Smooth muscle cell (in vitro differentiated cells): Measurements from ENCODE around the gene PLCD3. TPM values are rescaled to one million over a fixed set of nuclear protein-coding genes. Genes with fewer than 3 reads are reported as not detected.

Experiments
- DNase-seq: peaks from one replicate; lab custom pipeline; 2025; ENCODE audit not compliant: unreplicated experiment; lab: John Stamatoyannopoulos, UW
- H2AFZ ChIP-seq: fragments of 200-600 bp; sonication (generic); 2 replicates; pipeline ENCODE4 v1.6.0; 2016; ENCODE audit warnings: antibody characterized with exemption, low read depth, mild to moderate bottlenecking
- H3F3A ChIP-seq: fragments of 200-600 bp; sonication (generic); 2 replicates; pipeline ENCODE4 v1.6.0; 2017; ENCODE audit warnings: antibody characterized with exemption, low read depth
- H3K27ac ChIP-seq: fragments of 200-600 bp; sonication (generic); 2 replicates; pipeline ENCODE4 v1.5.1; 2016; ENCODE audit warnings: low read depth, mild to moderate bottlenecking
- H3K27me3 ChIP-seq: fragments of 200-600 bp; sonication (generic); 2 replicates; pipeline ENCODE4 v1.6.1; 2016; ENCODE audit warnings: low read depth, mild to moderate bottlenecking
- H3K36me3 ChIP-seq: fragments of 200-600 bp; sonication (generic); 2 replicates; pipeline ENCODE4 v1.5.1; 2016; ENCODE audit warnings: low read depth
- H3K4me1 ChIP-seq: fragments of 200-600 bp; sonication (generic); 2 replicates; pipeline ENCODE4 v1.5.1; 2016; ENCODE audit warnings: low read depth
- H3K4me2 ChIP-seq: fragments of 200-600 bp; sonication (generic); 2 replicates; pipeline ENCODE4 v1.6.0; 2016; ENCODE audit warnings: mild to moderate bottlenecking
- H3K4me3 ChIP-seq: fragments of 200-600 bp; sonication (generic); 2 replicates; pipeline ENCODE4 v1.5.1; 2016; ENCODE audit warnings: mild to moderate bottlenecking
- H3K79me2 ChIP-seq: fragments of 200-600 bp; sonication (generic); 2 replicates; pipeline ENCODE4 v1.6.0; 2016; ENCODE audit warnings: low read depth, mild to moderate bottlenecking
- H3K9ac ChIP-seq: fragments of 200-600 bp; sonication (generic); 2 replicates; pipeline ENCODE4 v1.6.0; 2016; ENCODE audit warnings: low read depth
- H3K9me3 ChIP-seq: fragments of 200-600 bp; sonication (generic); replicated peaks from 2 replicates; pipeline ENCODE4 v1.5.1; 2016; ENCODE audit warnings: low read depth
- H4K20me1 ChIP-seq: fragments of 200-600 bp; sonication (generic); 2 replicates; pipeline ENCODE4 v1.6.0; 2016; ENCODE audit warnings: low read depth
- WGBS: methylation state at CpG from one replicate; pipeline ENCODE4 v1.1.7; 2016; ENCODE audit warnings: low lambda C conversion rate; 5-methylcytosine and 5-hydroxymethylcytosine counted together
- polyA plus RNA-seq: library from polyadenylated mRNA; unstranded; fragments of >200 nt; fragmentation: Nextera tagmentation; extraction: Ambion mirVana; gene quantifications from 2 replicates; pipeline ENCODE4 v1.2.1, GENCODE V29; 2016
- total RNA-seq: library from RNA; depleted of rRNA; stranded (reverse); fragments of >200 nt; gene quantifications from 2 replicates; pipeline ENCODE4 v1.2.3, GENCODE V29; 2014
- TF ChIP-seq, protein P1 (sequence below): fragments of 200-600 bp; sonication (generic); IDR thresholded peaks from 2 replicates; pipeline ENCODE4 v1.5.1; 2017; ENCODE audit warnings: borderline replicate concordance, mild to moderate bottlenecking, antibody characterized with exemption; ENCODE audit not compliant: insufficient read depth, poor library complexity, severe bottlenecking

PLCD3 gene
- total and polyA plus RNA-seq, 2 experiments from 2014 or later: 24.0 to 33.4 TPM

DNA sequence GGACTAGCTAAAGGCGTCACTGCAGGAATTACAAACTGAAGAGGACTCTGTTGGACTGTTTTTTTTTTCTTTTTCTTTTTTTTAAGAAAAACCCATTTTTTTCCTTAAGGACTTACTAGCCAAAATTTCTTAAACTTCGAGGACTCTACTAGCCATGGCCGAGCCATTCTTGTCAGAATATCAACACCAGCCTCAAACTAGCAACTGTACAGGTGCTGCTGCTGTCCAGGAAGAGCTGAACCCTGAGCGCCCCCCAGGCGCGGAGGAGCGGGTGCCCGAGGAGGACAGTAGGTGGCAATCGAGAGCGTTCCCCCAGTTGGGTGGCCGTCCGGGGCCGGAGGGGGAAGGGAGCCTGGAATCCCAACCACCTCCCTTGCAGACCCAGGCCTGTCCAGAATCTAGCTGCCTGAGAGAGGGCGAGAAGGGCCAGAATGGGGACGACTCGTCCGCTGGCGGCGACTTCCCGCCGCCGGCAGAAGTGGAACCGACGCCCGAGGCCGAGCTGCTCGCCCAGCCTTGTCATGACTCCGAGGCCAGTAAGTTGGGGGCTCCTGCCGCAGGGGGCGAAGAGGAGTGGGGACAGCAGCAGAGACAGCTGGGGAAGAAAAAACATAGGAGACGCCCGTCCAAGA lies 16.8 kb upstream of the PLCD3 start:
- H3K9ac ChIP-seq: peak overlapping the region; percentile 77
- DNase-seq: peak; percentile 58

DNA sequence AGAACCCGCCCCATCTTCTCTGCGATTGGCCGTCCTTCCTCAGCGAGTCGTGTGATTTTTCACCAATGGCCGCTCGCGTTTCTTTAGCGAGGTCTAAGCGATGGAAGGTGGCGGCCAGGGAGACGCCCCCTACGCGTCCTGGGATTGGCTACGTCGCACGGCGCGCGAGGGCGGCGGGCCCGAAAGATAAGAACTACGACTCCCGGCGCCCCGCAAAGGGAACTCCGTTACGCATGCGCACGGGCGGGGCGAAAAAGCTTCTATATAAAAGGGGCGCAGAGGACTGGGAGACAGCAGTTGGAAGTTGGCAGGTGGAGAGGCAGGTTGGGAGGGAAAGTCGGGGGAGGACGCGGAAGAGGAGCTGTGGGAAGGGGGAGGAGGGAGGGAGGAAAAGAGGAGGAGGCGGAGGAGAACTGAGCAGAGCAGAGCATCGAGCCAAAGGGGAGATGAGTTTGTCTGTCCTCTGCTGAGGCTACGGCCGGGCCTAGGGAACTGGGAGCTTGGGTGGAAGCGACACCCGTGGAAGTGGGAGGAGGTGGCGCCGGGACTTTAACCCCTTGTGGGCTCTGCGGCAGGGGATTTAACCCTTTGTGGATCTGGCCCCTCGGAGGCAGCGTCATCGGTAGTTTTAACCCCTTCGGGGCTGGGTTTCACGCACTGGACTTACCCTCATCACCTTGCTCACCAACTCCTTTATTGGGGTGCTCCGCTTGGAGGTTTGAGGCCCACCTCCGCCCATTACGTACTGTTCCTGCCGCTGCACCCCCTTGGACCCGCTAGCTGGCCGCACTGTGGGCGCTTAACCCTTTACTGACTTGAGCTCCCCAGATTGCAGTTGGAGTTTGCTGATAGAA lies 16.1 kb upstream of the PLCD3 start, which contains the start of gene HEXIM1:
TSS of gene HEXIM1 (plus strand) at position 293 of the 854 bp plus-strand sequence. CDS start 716 bp downstream, outside the sequence.
- peak; percentile 97 for DNase-seq
- H3F3A ChIP-seq: peaks cover 23% of the 10 kb centered on the region
- peaks cover 45% of the 10 kb centered on the region for H4K20me1 ChIP-seq
- TF ChIP-seq, protein P1, sequence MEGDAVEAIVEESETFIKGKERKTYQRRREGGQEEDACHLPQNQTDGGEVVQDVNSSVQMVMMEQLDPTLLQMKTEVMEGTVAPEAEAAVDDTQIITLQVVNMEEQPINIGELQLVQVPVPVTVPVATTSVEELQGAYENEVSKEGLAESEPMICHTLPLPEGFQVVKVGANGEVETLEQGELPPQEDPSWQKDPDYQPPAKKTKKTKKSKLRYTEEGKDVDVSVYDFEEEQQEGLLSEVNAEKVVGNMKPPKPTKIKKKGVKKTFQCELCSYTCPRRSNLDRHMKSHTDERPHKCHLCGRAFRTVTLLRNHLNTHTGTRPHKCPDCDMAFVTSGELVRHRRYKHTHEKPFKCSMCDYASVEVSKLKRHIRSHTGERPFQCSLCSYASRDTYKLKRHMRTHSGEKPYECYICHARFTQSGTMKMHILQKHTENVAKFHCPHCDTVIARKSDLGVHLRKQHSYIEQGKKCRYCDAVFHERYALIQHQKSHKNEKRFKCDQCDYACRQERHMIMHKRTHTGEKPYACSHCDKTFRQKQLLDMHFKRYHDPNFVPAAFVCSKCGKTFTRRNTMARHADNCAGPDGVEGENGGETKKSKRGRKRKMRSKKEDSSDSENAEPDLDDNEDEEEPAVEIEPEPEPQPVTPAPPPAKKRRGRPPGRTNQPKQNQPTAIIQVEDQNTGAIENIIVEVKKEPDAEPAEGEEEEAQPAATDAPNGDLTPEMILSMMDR: no peak
- no peaks in the 10 kb centered on the region for H3K27me3 ChIP-seq
- peak within 1 kb of the TSS; percentile 97 for H3K27ac ChIP-seq
- H3K4me3 ChIP-seq: peak within 1 kb of the TSS; percentile 74
- no peaks in the 10 kb centered on the region for H3K9me3 ChIP-seq
- H3K79me2 ChIP-seq: peaks cover 32% of the 10 kb centered on the region
- peak within 1 kb of the TSS; percentile 98 for H3K9ac ChIP-seq
- H3K4me2 ChIP-seq: peak within 1 kb of the TSS; percentile 95
- peaks cover 17% of the 10 kb centered on the region for H3K4me1 ChIP-seq
- peak within 1 kb of the TSS; percentile 54 for H2AFZ ChIP-seq
- under 1% methylated on average over 53 of the region's 58 CpGs for WGBS
- H3K36me3 ChIP-seq: no peaks in the 10 kb centered on the region

More for the DNA sequence above, 16.8 kb upstream of the PLCD3 start:
- Histone ChIP-seq H3K27me3 (no peaks in the 10 kb centered on the region), H3K9me3 (no peaks in the 10 kb centered on the region), H3K27ac (peak overlapping the region; percentile 57), H2AFZ (no peak overlapping the region), H4K20me1 (peaks cover 45% of the 10 kb centered on the region), H3F3A (peaks cover 23% of the 10 kb centered on the region), H3K79me2 (peaks cover 32% of the 10 kb centered on the region), H3K4me3 (peak overlapping the region; percentile 74), H3K36me3 (no peaks in the 10 kb centered on the region), H3K4me2 (peak overlapping the region; percentile 95), H3K4me1 (peaks cover 12% of the 10 kb centered on the region)
- TF ChIP-seq, protein P1: peak; percentile 62
- WGBS: under 1% methylated on average over 32 of the region's 32 CpGs

DNA sequence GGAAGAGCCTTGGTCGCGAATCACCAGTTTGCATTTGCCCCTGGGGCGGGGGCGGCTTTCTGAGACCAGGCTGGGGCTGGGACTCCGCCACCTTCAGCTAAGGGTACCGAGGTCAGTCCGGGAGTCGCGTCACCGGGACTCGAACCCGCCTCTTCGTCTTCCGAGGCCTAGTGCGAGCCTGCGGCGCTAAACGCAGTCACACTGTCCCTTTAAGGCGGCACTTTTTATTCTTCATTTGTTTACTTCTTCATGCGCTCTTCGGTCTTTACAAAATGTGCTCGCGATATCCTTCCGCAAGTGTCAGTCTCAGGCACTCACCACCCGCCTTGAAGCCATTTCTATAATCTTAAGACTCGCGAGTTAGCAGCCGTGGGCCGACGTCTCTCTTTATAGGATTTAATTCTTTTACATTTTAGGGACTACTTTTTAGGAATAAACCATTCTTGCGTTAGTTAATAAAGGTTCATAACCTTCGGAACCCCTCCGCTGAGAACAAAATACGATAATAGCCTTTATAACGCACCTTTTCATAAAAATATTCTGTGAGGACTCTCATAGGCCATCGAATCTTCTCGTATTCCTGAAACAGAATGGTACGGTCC lies 15.4 kb upstream of the PLCD3 start:
- TF ChIP-seq, protein P1: no peak
- DNase-seq: peak; percentile 26

More for the DNA sequence above, 15.4 kb upstream of the PLCD3 start:
- H4K20me1 ChIP-seq: peaks cover 39% of the 10 kb centered on the region
- peaks cover 30% of the 10 kb centered on the region for H3K79me2 ChIP-seq
- H3K27ac ChIP-seq: peak overlapping the region; percentile 97
- H3K27me3 ChIP-seq: no peaks in the 10 kb centered on the region
- under 1% methylated on average over 33 of the region's 38 CpGs for WGBS
- peak overlapping the region; percentile 54 for H2AFZ ChIP-seq
- H3F3A ChIP-seq: peaks cover 23% of the 10 kb centered on the region
- H3K4me3 ChIP-seq: peak overlapping the region; percentile 62
- H3K9me3 ChIP-seq: no peaks in the 10 kb centered on the region
- peak overlapping the region; percentile 80 for H3K4me2 ChIP-seq
- H3K9ac ChIP-seq: peak overlapping the region; percentile 98
- H3K36me3 ChIP-seq: no peaks in the 10 kb centered on the region
- peaks cover 19% of the 10 kb centered on the region for H3K4me1 ChIP-seq
